Erythroblast (primary cell): ENCODE results near the gene DUSP7.

Source experiments
- GATA1 ChIP-seq: IDR thresholded peaks from 2 replicates; pipeline ENCODE4 v1.6.1; 2011; ENCODE audit warnings: low read depth, mild to moderate bottlenecking, control low read depth, low read length, moderate library complexity
- POLR2A ChIP-seq: IDR thresholded peaks from 2 replicates; pipeline ENCODE4 v1.6.1; 2011; ENCODE audit warnings: mild to moderate bottlenecking, low read length

- TF ChIP-seq POLR2A (no peak), GATA1 (no peak)
These were observed 22.6 kb upstream of the DUSP7 start for GRCh38 chr3:52078781-52079560.
